Upper lobe of right lung (tissue), 1 donor: ENCODE results near the gene NME3. TPM values are rescaled to one million over a fixed set of nuclear protein-coding genes. Genes with fewer than 3 reads are reported as not detected.

Experiments used
- ATAC-seq: fragments of 200-7000 bp; cut with Tn5 transposase; one replicate; pipeline ENCODE4 v1.9.1; 2020; ENCODE audit warnings: mild to moderate bottlenecking, moderate library complexity
- DNase-seq: peaks from one replicate; pipeline ENCODE4 v3.0.0-alpha.2; 2020
- H3K27ac ChIP-seq: fragments of 200-600 bp; one replicate; pipeline ENCODE4 v1.8.0; 2022
- H3K27me3 ChIP-seq: fragments of 200-600 bp; one replicate; pipeline ENCODE4 v1.8.0; 2022; ENCODE audit warnings: mild to moderate bottlenecking
- H3K36me3 ChIP-seq: fragments of 200-600 bp; one replicate; pipeline ENCODE4 v1.8.0; 2022
- H3K4me1 ChIP-seq: fragments of 200-600 bp; one replicate; pipeline ENCODE4 v1.8.0; 2022
- H3K4me3 ChIP-seq: fragments of 200-600 bp; one replicate; pipeline ENCODE4 v1.8.0; 2022; ENCODE audit warnings: mild to moderate bottlenecking
- H3K9me3 ChIP-seq: fragments of 200-600 bp; one replicate; pipeline ENCODE4 v1.8.0; 2022
- intact Hi-C: fragments of 100-400 bp; cut with DNase I; formaldehyde crosslinking; loops from one replicate; pipeline ENCODE4 v1.11.0; 2022
- total RNA-seq: library from RNA; stranded (reverse); fragmentation: NEBNext Ultra II Directional; extraction: Animal tissue kit (Norgen Biotek cat#: 25700); gene quantifications from one replicate; pipeline ENCODE4 v1.2.1, GENCODE V29; 2021
- TF ChIP-seq, protein P1 (sequence below): fragments of 200-600 bp; IDR thresholded peaks from one replicate; pipeline ENCODE4 v1.8.0; 2022; ENCODE audit warnings: antibody characterized with exemption
- donor health status: DM: no; HTN: yes; CAD: no; lungs with severe emphysema.

The NME3 gene
- total RNA-seq, 1 donor from 2014 or later = 67.2 TPM

DNA sequence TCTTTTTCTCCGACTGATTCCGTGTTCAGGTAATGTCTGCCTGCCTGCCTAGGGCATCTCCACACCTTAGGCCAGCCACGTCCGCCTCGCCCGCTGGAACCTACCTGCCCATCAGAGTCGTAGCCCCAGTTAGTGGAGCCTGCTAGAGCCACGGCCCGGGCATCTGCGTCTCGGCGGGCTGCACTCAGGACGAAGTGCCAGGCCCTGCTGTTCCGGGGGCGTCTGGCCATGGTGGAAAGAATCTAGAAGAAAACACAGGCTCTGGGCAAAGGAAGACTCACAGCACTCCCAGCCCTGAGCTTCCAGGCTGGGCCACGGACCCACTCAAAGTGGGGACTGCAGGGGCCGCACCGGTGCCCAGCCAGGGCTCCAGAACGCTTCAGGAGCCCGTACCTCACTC is 9.9 kb upstream of the NME3 start:
- intact Hi-C loops = no loop called here
- no peak for DNase-seq
- Histone ChIP-seq H3K36me3 (peaks cover 31% of the 10 kb centered on the region), H3K4me3 (peak overlapping the region; percentile 80), H3K27ac (no peak overlapping the region), H3K27me3 (no peaks in the 10 kb centered on the region), H3K4me1 (peaks cover 17% of the 10 kb centered on the region), H3K9me3 (no peaks in the 10 kb centered on the region)
- TF ChIP-seq, protein P1, sequence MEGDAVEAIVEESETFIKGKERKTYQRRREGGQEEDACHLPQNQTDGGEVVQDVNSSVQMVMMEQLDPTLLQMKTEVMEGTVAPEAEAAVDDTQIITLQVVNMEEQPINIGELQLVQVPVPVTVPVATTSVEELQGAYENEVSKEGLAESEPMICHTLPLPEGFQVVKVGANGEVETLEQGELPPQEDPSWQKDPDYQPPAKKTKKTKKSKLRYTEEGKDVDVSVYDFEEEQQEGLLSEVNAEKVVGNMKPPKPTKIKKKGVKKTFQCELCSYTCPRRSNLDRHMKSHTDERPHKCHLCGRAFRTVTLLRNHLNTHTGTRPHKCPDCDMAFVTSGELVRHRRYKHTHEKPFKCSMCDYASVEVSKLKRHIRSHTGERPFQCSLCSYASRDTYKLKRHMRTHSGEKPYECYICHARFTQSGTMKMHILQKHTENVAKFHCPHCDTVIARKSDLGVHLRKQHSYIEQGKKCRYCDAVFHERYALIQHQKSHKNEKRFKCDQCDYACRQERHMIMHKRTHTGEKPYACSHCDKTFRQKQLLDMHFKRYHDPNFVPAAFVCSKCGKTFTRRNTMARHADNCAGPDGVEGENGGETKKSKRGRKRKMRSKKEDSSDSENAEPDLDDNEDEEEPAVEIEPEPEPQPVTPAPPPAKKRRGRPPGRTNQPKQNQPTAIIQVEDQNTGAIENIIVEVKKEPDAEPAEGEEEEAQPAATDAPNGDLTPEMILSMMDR = no peak
- ATAC-seq = no peak

DNA sequence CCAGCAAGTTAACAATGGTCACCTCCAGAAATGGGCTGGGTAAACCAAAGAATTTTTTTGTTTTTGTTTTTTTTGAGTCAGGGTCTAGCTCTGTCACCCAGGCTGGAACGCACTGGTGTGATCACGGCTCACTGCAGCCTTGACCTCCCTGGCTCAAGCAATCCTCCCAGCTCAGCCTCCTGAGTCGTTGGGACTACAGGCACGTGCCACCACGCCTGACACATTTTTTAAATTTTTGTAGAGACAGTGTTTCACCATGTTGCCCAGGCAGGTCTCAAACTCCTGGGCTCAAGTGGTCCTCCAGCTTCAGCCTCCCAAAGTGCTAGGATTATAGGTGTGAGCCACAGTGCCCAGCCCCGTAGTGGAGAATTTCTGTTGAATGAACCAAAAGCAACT is 9.3 kb upstream of the NME3 start:
- TF ChIP-seq, protein P1 = no peak
- no peak overlapping the region for H3K4me3 ChIP-seq
- intact Hi-C loops = no loop called here
- ATAC-seq (no peak), DNase-seq (no peak)
- no peak overlapping the region for H3K27ac ChIP-seq
- H3K4me1 ChIP-seq = peaks cover 17% of the 10 kb centered on the region
- H3K9me3 ChIP-seq = no peaks in the 10 kb centered on the region
- peaks cover 32% of the 10 kb centered on the region for H3K36me3 ChIP-seq
- H3K27me3 ChIP-seq = no peaks in the 10 kb centered on the region

DNA sequence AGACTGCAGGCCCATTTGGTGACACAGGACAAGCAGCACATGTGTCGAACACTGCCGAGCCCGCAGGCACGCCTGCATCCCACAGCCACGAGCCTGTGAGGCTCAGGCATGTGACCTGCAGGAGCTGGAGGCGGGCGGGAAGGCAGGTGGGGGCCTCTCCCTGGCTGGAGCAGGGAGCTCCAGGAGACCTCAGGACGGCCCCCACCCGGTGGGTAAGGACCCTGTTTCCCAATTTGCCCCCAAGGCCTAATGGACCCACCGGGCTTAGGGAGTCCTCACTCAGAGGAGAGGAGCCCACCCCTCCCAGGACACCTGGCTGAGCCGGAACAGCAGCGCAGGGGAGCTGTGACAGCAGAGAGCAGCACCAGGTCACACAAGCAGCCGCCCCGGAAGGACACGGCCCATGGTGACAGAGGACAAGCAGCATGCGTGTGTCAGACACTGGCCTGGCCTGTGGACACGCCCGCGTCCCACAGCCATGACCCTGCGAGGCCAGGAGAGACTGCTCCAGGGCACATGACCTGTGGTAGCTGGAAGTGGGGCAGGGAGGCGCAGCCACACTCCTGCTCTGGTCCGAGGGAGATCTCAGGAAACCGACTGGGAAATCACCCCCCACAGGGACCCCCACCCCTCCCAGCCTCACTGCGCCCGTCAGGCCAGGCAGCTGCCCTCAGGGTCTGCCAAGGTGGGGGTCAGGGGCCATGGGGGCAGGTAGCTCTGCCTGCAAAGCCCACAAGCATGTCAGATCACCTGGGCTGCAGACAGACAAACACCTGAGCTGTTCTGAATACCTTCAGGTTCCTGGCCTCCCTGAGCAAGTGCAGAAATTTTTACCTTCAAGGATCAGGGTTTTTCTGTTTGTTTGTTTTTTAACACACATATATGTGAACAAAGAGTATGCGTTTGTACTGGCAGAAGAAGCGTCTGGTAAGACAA is 8.7 kb upstream of the NME3 start:
- TF ChIP-seq, protein P1 = no peak
- Histone ChIP-seq H3K36me3 (peaks cover 32% of the 10 kb centered on the region), H3K27ac (no peak overlapping the region), H3K9me3 (no peaks in the 10 kb centered on the region), H3K4me1 (peaks cover 17% of the 10 kb centered on the region), H3K27me3 (no peaks in the 10 kb centered on the region), H3K4me3 (no peak overlapping the region)
- ATAC-seq = no peak
- intact Hi-C loops = no loop called here
- no peak for DNase-seq

DNA sequence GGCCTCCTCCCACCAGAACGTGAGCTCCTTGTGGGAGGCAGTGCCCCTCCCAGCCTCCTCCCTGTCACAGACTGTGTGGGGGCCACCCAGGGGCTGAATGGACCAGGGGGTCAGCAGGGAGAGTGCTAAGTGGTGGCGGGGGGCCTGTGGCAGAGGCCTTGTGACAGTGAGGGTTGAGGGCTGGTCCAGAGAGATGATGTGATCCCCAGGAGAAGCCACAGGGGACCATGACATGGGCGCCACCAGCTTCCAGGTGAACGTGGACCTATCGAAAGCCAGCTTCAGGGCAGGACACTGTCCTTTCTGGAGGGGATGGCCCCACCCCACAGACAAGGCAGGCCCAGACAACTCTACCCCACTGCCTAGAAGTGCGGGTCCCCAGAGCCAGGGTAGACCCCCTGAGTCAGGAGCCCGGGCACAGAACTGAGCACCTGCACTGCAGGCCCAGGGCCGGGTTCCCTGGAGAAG is 7.9 kb upstream of the NME3 start:
- TF ChIP-seq, protein P1 = no peak
- intact Hi-C loops = no loop called here
- Histone ChIP-seq H3K27me3 (no peaks in the 10 kb centered on the region), H3K4me3 (no peak overlapping the region), H3K27ac (no peak overlapping the region), H3K36me3 (peaks cover 32% of the 10 kb centered on the region), H3K4me1 (peaks cover 22% of the 10 kb centered on the region), H3K9me3 (no peaks in the 10 kb centered on the region)
- ATAC-seq (no peak), DNase-seq (no peak)

DNA sequence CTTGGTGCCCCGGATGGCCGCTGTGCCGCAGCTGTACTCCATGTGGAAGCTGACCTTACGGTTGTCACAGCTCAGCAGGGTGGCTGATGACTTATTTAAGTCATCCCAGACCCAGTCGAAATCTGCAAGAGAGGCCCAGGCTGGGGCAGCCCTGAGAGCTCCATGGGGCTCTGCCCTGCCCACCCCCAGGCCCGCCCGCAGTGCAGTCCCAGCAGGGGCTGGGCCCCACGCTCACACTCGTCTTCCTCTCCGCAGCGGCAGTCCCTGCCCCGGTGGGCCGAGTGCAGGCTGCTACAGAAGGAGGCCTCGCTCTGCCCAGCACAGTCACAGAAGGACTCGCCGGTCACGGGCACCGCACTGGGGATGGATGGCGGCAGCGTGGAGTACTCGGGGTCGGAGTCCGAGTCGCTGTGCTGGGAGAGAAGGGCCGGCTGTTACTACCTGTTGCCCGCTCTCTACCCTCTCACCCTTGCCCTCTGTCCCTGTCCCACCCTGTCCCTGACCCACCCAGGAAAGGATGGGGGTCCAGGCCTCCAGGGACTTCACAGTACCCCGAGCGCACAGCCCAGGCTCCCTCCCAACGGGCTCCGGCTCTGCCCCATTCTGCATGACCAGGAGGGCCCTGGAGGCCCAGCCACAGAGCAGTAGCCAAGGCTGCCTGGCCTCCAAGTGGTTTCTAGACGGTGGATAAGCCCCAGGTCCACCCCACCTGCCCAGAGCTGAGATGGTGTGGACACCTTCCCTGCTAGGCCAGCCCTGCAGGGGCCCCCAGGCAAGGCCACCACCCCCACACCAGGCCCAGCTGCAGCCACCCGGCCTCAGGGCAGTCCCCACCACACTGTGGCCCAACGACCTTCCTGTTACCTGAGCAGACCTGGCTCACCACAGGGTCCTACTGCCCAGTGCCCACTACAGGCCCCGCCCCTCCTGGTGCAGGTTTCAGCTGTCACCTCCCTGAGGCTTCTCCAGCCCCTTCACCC is 7.1 kb upstream of the NME3 start:
- Histone ChIP-seq H3K27me3 (no peaks in the 10 kb centered on the region), H3K4me3 (no peak overlapping the region), H3K4me1 (peaks cover 22% of the 10 kb centered on the region), H3K9me3 (no peaks in the 10 kb centered on the region), H3K36me3 (peaks cover 32% of the 10 kb centered on the region), H3K27ac (no peak overlapping the region)
- TF ChIP-seq, protein P1 = no peak
- ATAC-seq = no peak
- DNase-seq = no peak
- intact Hi-C loops = no loop called here
